Transverse colon (tissue), 4 donors: ENCODE results near the gene CD48. TPM values are rescaled to one million over a fixed set of nuclear protein-coding genes. Genes with fewer than 3 reads are reported as not detected.
"Not testable (repeated sequence)": the region's sequence is repeated elsewhere in the genome, so short reads cannot be mapped to it uniquely, and the experiment has no call there.

Experiments
- DNase-seq: peaks from one replicate; pipeline ENCODE4 v3.0.0-alpha.2; 2019
- H3K27ac ChIP-seq, 4 donors: fragments of 200-600 bp; sonication (generic); 2 replicates each; pipeline ENCODE4 v1.5.1; 2016 to 2018; ENCODE audit warnings: inconsistent platforms in 4 of 4
- H3K27me3 ChIP-seq: fragments of 200-600 bp; sonication (generic); 2 replicates; pipeline ENCODE4 v1.5.1; 2017; ENCODE audit warnings: inconsistent platforms
- H3K36me3 ChIP-seq, 4 donors: fragments of 200-600 bp; sonication (generic); 2 replicates each; pipeline ENCODE4 v1.5.1; 2017 to 2019; ENCODE audit warnings: inconsistent platforms in 4 of 4
- H3K4me1 ChIP-seq, 4 donors: fragments of 200-600 bp; sonication (generic); 2 replicates each; pipeline ENCODE4 v1.5.1; 2017 to 2020; ENCODE audit warnings: inconsistent platforms in 4 of 4
- H3K4me3 ChIP-seq, 4 donors: fragments of 200-600 bp; sonication (generic); 1 replicate in 1 of 4; 2 replicates in 3 of 4; pipeline versions ENCODE4 v1.5.1 to v1.6.1; 2017 to 2019; ENCODE audit warnings: inconsistent platforms in 4 of 4
- H3K9me3 ChIP-seq, 2 donors: fragments of 200-600 bp; sonication (generic); 2 replicates each; pipeline ENCODE4 v1.5.1; 2017 to 2019; ENCODE audit warnings: inconsistent platforms in 2 of 2
- EP300 ChIP-seq: sonication (generic); formaldehyde crosslinking; IDR thresholded peaks from one replicate; pipeline ENCODE4 v1.6.1; 2017; ENCODE audit warnings: antibody characterized with exemption, low read depth
- POLR2A ChIP-seq: fragments of 450-650 bp; IDR thresholded peaks from one replicate; pipeline ENCODE4 v1.6.1; 2016; ENCODE audit warnings: antibody characterized with exemption, mild to moderate bottlenecking, moderate library complexity
- POLR2AphosphoS5 ChIP-seq, 3 donors: sonication (generic); formaldehyde crosslinking; IDR thresholded peaks; one replicate each; pipeline ENCODE4 v1.6.1; 2016; ENCODE audit warnings: antibody characterized with exemption in 3 of 3
- WGBS, 2 donors: methylation state at CpG; one replicate each; pipeline ENCODE4 v1.1.5; 2018; ENCODE audit warnings: low coverage in 1 of 2; 5-methylcytosine and 5-hydroxymethylcytosine counted together
- in situ Hi-C, 4 donors: fragments of 200-750 bp; cut with MboI; loops; one replicate each; pipeline versions ENCODE4 v1.15.0 to v1.15.1; 2017; ENCODE audit warnings: low sequenced_read_pairs in 3 of 4, low pct_ligation_motif_present in 1 of 4, low pct_unique_long_range_greater_than_20kb in 1 of 4
- intact Hi-C: fragments of 100-400 bp; cut with DNase I; formaldehyde crosslinking; loops from one replicate; pipeline ENCODE4 v1.15.1; 2023; ENCODE audit warnings: low total_unique reads
- total RNA-seq, 4 donors: library from RNA; depleted of rRNA; stranded (reverse); fragments of >200 nt; gene quantifications; one replicate each; pipeline ENCODE4 v1.1.0, GENCODE V29; 2016
- TF ChIP-seq, protein P1 (sequence below), 5 experiments: fragments of 200-600 bp in 3 of 5; fragments of 450-650 bp in 2 of 5; sonication (generic) in 3 of 5; IDR thresholded peaks; 1 replicate in 2 of 5; 2 replicates in 3 of 5; pipeline ENCODE4 v1.5.1; 2016 to 2017; ENCODE audit warnings: antibody characterized with exemption in 5 of 5, inconsistent platforms in 3 of 5, mild to moderate bottlenecking in 2 of 5, moderate library complexity in 1 of 5

The CD48 gene
- total RNA-seq, 4 donors from 2014 or later, result 7.5 to 31.3 (median 17.6) TPM; not detected in 1

DNA sequence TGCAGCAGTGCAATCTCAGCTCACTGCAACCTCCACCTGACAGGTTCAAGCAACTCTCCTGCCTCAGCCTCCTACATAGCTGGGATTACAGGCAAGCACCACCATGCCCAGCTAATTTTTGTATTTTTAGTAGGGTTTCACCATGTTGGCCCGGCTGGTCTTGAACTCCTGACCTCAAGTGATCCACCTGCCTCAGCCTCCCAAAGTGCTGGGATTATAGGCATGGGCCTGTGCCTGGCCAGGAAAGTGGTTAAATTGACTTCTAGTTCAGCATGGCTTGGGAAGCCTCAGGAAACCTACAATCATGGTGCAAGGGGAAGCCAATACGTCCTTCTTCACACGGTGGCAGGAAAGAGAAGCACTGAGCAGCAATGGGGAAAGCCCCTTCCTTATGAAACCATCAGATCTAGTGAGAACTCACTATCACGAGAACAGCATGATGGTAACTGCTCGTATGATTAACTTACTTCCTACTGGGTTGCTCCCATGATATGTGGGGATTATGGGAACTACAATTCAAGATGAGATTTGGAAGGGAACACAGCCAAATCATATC is 981 bp upstream of the CD48 start:
- H3K27me3 ChIP-seq, intact Hi-C loops, H3K4me3 ChIP-seq, H3K4me1 ChIP-seq, H3K36me3 ChIP-seq, in situ Hi-C loops, DNase-seq, H3K9me3 ChIP-seq: not testable (repeated sequence)
- TF ChIP-seq POLR2AphosphoS5 (IDR thresholded peaks at IDR 0.05), result peak in 1 of 3 donors; percentile 51
- WGBS, 2 donors, result 71% methylated on average over 5 of the region's 5 CpGs; no CpG with 5 or more reads in 1 of the 2 donors
- peak overlapping the region; percentile 60 to 74 (median 66) for H3K27ac ChIP-seq

DNA sequence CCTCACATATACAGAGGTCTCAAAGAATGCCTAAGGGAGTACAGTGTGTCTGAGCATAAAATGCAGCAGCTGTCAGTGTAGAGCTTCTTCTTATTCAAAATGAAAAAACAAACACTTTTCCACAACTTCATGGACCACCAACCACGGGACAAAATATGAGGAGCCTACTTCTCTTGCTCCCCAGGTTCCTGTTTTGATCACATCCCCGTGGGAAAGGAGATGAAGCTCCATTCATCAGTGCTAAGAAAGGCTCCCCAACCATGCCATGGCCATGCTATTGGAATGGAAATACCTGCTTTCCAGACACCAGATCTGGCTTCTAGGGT is 383 bp downstream of the CD48 start:
- Histone ChIP-seq H3K4me3 (peak overlapping the region in 2 of 4 donors; percentile 12 to 42), H3K27me3 (no peaks in the 10 kb centered on the region), H3K36me3 (no peaks in the 10 kb centered on the region), H3K9me3 (no peaks in the 10 kb centered on the region), H3K27ac (peak overlapping the region; percentile 60 to 77 (median 70)), H3K4me1 (peaks cover 0 to 3% (median 0%) of the 10 kb centered on the region in 4 donors)
- in situ Hi-C loops, result no loop called here
- WGBS, 2 donors, result 46% methylated on average over 2 of the region's 2 CpGs; no CpG with 5 or more reads in 1 of the 2 donors
- TF ChIP-seq, protein P1, sequence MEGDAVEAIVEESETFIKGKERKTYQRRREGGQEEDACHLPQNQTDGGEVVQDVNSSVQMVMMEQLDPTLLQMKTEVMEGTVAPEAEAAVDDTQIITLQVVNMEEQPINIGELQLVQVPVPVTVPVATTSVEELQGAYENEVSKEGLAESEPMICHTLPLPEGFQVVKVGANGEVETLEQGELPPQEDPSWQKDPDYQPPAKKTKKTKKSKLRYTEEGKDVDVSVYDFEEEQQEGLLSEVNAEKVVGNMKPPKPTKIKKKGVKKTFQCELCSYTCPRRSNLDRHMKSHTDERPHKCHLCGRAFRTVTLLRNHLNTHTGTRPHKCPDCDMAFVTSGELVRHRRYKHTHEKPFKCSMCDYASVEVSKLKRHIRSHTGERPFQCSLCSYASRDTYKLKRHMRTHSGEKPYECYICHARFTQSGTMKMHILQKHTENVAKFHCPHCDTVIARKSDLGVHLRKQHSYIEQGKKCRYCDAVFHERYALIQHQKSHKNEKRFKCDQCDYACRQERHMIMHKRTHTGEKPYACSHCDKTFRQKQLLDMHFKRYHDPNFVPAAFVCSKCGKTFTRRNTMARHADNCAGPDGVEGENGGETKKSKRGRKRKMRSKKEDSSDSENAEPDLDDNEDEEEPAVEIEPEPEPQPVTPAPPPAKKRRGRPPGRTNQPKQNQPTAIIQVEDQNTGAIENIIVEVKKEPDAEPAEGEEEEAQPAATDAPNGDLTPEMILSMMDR (IDR thresholded peaks at IDR 0.05), result no peak
- TF ChIP-seq EP300 (no peak), POLR2A (no peak), POLR2AphosphoS5 (IDR thresholded peaks at IDR 0.05) (no peak)
- DNase-seq, result no peak
- intact Hi-C loops, result no loop called here

DNA sequence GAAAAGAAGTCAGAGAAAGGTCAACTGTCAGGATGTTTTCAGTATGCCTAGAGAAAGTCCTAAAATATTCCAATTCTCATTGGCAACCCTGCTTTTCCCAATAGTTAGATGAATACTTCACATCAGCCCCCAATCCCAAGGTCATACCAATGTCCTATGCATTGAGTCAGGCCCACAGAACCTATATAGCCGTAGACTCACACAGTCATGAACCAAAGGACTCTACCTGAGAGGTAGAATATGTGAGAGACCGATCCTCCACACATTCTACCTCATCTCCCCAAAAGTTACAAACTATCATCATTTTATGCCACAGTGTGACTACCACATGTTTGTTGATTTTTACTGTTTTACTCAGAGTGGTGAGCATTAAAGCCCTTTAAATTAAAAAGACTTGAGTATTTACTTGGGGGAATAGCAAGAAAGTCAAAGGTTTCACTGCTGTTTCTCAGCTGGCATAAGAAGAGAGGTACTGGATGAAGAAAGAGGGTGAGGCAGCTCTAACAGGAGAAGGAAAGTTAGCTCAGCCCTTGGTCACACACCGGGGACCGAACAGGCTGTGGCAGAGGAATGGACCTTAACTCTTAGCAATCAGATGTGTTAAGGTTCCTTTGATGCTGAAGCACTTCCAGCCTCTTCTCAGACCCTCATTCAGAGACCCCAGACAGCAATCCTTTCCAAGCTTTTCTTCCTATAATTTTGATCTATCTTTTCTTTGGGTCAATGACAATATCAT is 937 bp downstream of the CD48 start:
- no peaks in the 10 kb centered on the region for H3K9me3 ChIP-seq

DNA sequence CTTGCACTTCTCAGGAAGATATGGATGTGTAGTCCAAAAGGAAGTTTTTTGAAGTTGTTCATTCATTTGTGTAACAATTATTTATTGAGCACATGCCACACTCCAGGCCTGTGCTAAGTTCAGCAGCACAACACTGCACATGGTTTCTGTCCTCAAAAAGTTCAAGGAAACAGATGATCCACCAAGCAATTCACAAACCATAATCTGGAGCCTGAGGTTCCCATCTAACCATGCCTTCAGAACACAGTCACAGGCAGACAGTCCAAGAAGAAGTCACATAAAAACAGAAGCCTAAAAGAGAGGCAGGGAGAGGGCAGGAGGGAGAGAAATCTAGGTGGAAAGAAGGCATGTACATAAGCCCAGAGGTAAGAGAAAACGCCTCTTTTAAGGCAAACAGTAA is 1.9 kb downstream of the CD48 start:
- 63 to 64% methylated on average over 1 of the region's 1 CpG for WGBS, 2 donors
- no peak for DNase-seq
- intact Hi-C loops, result no loop called here
- Histone ChIP-seq H3K27ac (peak overlapping the region; percentile 28 to 77 (median 63)), H3K4me1 (peaks cover 0 to 3% (median 0%) of the 10 kb centered on the region in 4 donors), H3K27me3 (no peaks in the 10 kb centered on the region), H3K4me3 (peak overlapping the region in 1 of 4 donors; percentile 42), H3K36me3 (no peaks in the 10 kb centered on the region), H3K9me3 (no peaks in the 10 kb centered on the region)
- TF ChIP-seq, protein P1 (IDR thresholded peaks at IDR 0.05), result no peak
- TF ChIP-seq POLR2A (no peak), EP300 (no peak), POLR2AphosphoS5 (IDR thresholded peaks at IDR 0.05) (no peak)
- in situ Hi-C loops, result no loop called here

More for the DNA sequence above, 937 bp downstream of the CD48 start:
- intact Hi-C loops (no loop called here), in situ Hi-C loops (no loop called here)
- Histone ChIP-seq H3K27ac (peak overlapping the region; percentile 60 to 77 (median 70)), H3K4me3 (peak overlapping the region in 2 of 4 donors; percentile 12 to 42), H3K4me1 (peaks cover 0 to 3% (median 0%) of the 10 kb centered on the region in 4 donors), H3K36me3 (no peaks in the 10 kb centered on the region), H3K27me3 (no peaks in the 10 kb centered on the region)
- TF ChIP-seq POLR2A, result no peak
- no peak for TF ChIP-seq POLR2AphosphoS5 (IDR thresholded peaks at IDR 0.05)
- no peak for TF ChIP-seq EP300
- TF ChIP-seq, protein P1 (IDR thresholded peaks at IDR 0.05), result no peak
- DNase-seq, result no peak
- WGBS, 2 donors, result 59 to 70% methylated on average over 4 of the region's 4 CpGs
